ENCODE data around the gene FARS2. TPM values are rescaled to one million over a fixed set of nuclear protein-coding genes. Genes with fewer than 3 reads are reported as not detected.

FARS2 gene
- polyA plus RNA-seq, 2 of the 4 experiments (the other 2 are of a cell fraction), result 12.9 to 17.5 TPM

GRCh38 chr6:5475779-5476178 lies 214.5 kb downstream of the FARS2 start:
- H3K4me2 ChIP-seq, result no peak overlapping the region
- H3K4me1 ChIP-seq, result peaks cover 6% of the 10 kb centered on the region; the same call in 1 of the 3 replicates
- no peak overlapping the region for H3K4me3 ChIP-seq
- DNase-seq (ENCODE audit: low read depth in 1 of 2, low spot score in 1 of 2), result no peak
- H3K9me3 ChIP-seq, result no peaks in the 10 kb centered on the region
- FAIRE-seq, result no peak
- TF ChIP-seq ZFP36 (IDR thresholded peaks at IDR 0.05; ENCODE audit: borderline replicate concordance, partially characterized antibody), result no peak
- no peak for TF ChIP-seq RNF2 (IDR thresholded peaks at IDR 0.05; ENCODE audit: borderline replicate concordance, low read depth)
- TF ChIP-seq MAZ (IDR thresholded peaks at IDR 0.05; ENCODE audit: borderline replicate concordance, low read depth, low read length), result no peak
- TF ChIP-seq CHD4 (IDR thresholded peaks at IDR 0.05; ENCODE audit: borderline replicate concordance), result no peak
- TF ChIP-seq JUNB (IDR thresholded peaks at IDR 0.05), result no peak
- TF ChIP-seq FOSB (CRISPR knock-in tag; IDR thresholded peaks at IDR 0.05), result no peak
- TF ChIP-seq RFX5 (IDR thresholded peaks at IDR 0.05), result no peak
- TF ChIP-seq REST (IDR thresholded peaks at IDR 0.05), result no peak
- TF ChIP-seq ESRRA (IDR thresholded peaks at IDR 0.05; ENCODE audit: borderline replicate concordance, low read length), result no peak
- no peak for TF ChIP-seq GATA3 (IDR thresholded peaks at IDR 0.05; ENCODE audit: borderline replicate concordance)
- TF ChIP-seq KDM5A (IDR thresholded peaks at IDR 0.05), result no peak
- POLR2A ChIA-PET, result no interaction called here
- H3K27ac ChIP-seq, result no peak overlapping the region
- no peak for ATAC-seq
- 85% methylated on average over 3 of the region's 3 CpGs for WGBS (ENCODE audit: missing lambda C conversion rate)
- CTCF ChIA-PET, result interaction anchor here (1.1 kb wide), 1 partner anchor 11 kb away, joined by 3 read pairs; no protein-coding TSS in a partner anchor

- ChIA-PET CTCF (interaction anchor here (1.0 kb wide), 1 partner anchor 22 kb away, joined by 3 read pairs; no protein-coding TSS in a partner anchor), POLR2A (no interaction called here)
- Histone ChIP-seq H3K4me3 (no peak overlapping the region), H3K27ac (no peak overlapping the region), H3K4me2 (no peak overlapping the region), H3K4me1 (no peaks in the 10 kb centered on the region), H3K9me3 (no peaks in the 10 kb centered on the region)
- DNase-seq (ENCODE audit: low read depth in 1 of 2, low spot score in 1 of 2) (no peak), ATAC-seq (no peak), FAIRE-seq (no peak)
- WGBS (ENCODE audit: missing lambda C conversion rate), result 94% methylated on average over 6 of the region's 6 CpGs
- TF ChIP-seq RNF2 (IDR thresholded peaks at IDR 0.05; ENCODE audit: borderline replicate concordance, low read depth) (no peak), MAZ (IDR thresholded peaks at IDR 0.05; ENCODE audit: borderline replicate concordance, low read depth, low read length) (no peak), CHD4 (IDR thresholded peaks at IDR 0.05; ENCODE audit: borderline replicate concordance) (no peak), RFX5 (IDR thresholded peaks at IDR 0.05) (no peak), MAFK (IDR thresholded peaks at IDR 0.05; ENCODE audit: partially characterized antibody) (no peak), ESRRA (IDR thresholded peaks at IDR 0.05; ENCODE audit: borderline replicate concordance, low read length) (no peak), FOSL2 (IDR thresholded peaks at IDR 0.05) (no peak), FOSL2 (CRISPR knock-in tag; IDR thresholded peaks at IDR 0.05) (no peak), CBX8 (IDR thresholded peaks at IDR 0.05) (no peak), SMC3 (IDR thresholded peaks at IDR 0.05) (no peak)
Measured at GRCh38 chr6:5478380-5478779, 217.1 kb downstream of the FARS2 start.

GRCh38 chr6:5481033-5481432 lies 219.7 kb downstream of the FARS2 start:
- POLR2A ChIA-PET, result no interaction called here

More at GRCh38 chr6:5481033-5481432, 219.7 kb downstream of the FARS2 start:
- WGBS (ENCODE audit: missing lambda C conversion rate), result 83% methylated on average over 8 of the region's 8 CpGs
- ATAC-seq (no peak), FAIRE-seq (no peak), DNase-seq (ENCODE audit: low read depth in 1 of 2, low spot score in 1 of 2) (no peak)
- TF ChIP-seq POLR2A (IDR thresholded peaks at IDR 0.05; ENCODE audit: low read length) (no peak), SMC3 (IDR thresholded peaks at IDR 0.05) (no peak), RNF2 (IDR thresholded peaks at IDR 0.05; ENCODE audit: borderline replicate concordance, low read depth) (no peak), ESRRA (IDR thresholded peaks at IDR 0.05; ENCODE audit: borderline replicate concordance, low read length) (no peak), ZNF302 (CRISPR knock-in tag; IDR thresholded peaks at IDR 0.05) (no peak), ZSCAN20 (CRISPR knock-in tag; IDR thresholded peaks at IDR 0.05) (no peak), HEYL (CRISPR knock-in tag; IDR thresholded peaks at IDR 0.05) (no peak), ZC3H11A (IDR thresholded peaks at IDR 0.05) (no peak), MAZ (IDR thresholded peaks at IDR 0.05; ENCODE audit: borderline replicate concordance, low read depth, low read length) (no peak), E2F6 (IDR thresholded peaks at IDR 0.05; ENCODE audit: borderline replicate concordance, low read depth) (no peak), JUN (IDR thresholded peaks at IDR 0.05) (no peak), HOXB13 (CRISPR knock-in tag; IDR thresholded peaks at IDR 0.05; ENCODE audit: low read depth) (no peak), USF2 (IDR thresholded peaks at IDR 0.05) (no peak), HOXB5 (CRISPR knock-in tag; IDR thresholded peaks at IDR 0.05) (no peak)
- H3K4me2 ChIP-seq, result no peak overlapping the region
- H3K9me3 ChIP-seq, result no peaks in the 10 kb centered on the region
- CTCF ChIA-PET, result interaction anchor here (1.5 kb wide), 1 partner anchor 10 kb away, joined by 7 read pairs; no protein-coding TSS in a partner anchor
- H3K4me3 ChIP-seq, result no peak overlapping the region
- no peak overlapping the region for H3K27ac ChIP-seq
- H3K4me1 ChIP-seq, result no peaks in the 10 kb centered on the region

Data from A549 (cell line).